Pancreas (tissue), 10 donors: ENCODE results near the gene CCNI2. TPM values are rescaled to one million over a fixed set of nuclear protein-coding genes. Genes with fewer than 3 reads are reported as not detected.

ENCODE experiments used
- ATAC-seq, 4 donors: fragments of 200-7000 bp; cut with Tn5 transposase; one replicate each; pipeline versions ENCODE4 v1.8.0 to v1.9.1; 2020; ENCODE audit warnings: mild to moderate bottlenecking in 4 of 4, moderate library complexity in 4 of 4
- DNase-seq, 6 donors: peaks; one replicate each; pipeline ENCODE4 v3.0.0-alpha.2; 2020
- FAIRE-seq: peaks from 2 replicates; lab custom pipeline; 2012; peaks lifted over from hg19 to GRCh38; lab: Jason Lieb, UNC
- H3K27ac ChIP-seq, 4 donors: fragments of 200-600 bp; sonication (generic); 1 replicate in 3 of 4; 2 replicates in 1 of 4; pipeline versions ENCODE4 v1.5.0 to v1.8.0; 2020
- H3K27me3 ChIP-seq, 4 donors: fragments of 200-600 bp; one replicate each; pipeline ENCODE4 v1.8.0; 2021
- H3K36me3 ChIP-seq, 3 donors: fragments of 200-600 bp; sonication (generic) in 1 of 3; one replicate each; pipeline versions ENCODE4 v1.5.0 to v1.8.0; 2020 to 2021
- H3K4me1 ChIP-seq, 3 donors: fragments of 200-600 bp; one replicate each; pipeline ENCODE4 v1.8.0; 2021
- H3K4me3 ChIP-seq, 4 donors: fragments of 200-600 bp; sonication (generic) in 2 of 4; one replicate each; pipeline versions ENCODE4 v1.5.0 to v1.8.0; 2020 to 2021
- H3K9me3 ChIP-seq, 4 donors: fragments of 200-600 bp; one replicate each; pipeline ENCODE4 v1.8.0; 2021
- CTCF ChIP-seq, 4 donors: fragments of 200-600 bp; sonication (generic) in 3 of 4; IDR thresholded peaks; one replicate each; pipeline versions ENCODE4 v1.5.0 to v1.8.0; 2021; ENCODE audit warnings: antibody characterized with exemption in 4 of 4
- WGBS, 2 donors: extraction: QIAGEN DNeasy Blood & Tissue Kit; methylation state at CpG; one replicate each; pipeline ENCODE4 v1.1.7; 2013; 5-methylcytosine and 5-hydroxymethylcytosine counted together
- intact Hi-C, 3 donors: fragments of 100-400 bp; cut with DNase I; formaldehyde crosslinking; loops; one replicate each; pipeline versions ENCODE4 v1.11.1 to v1.14.2; 2022
- polyA plus RNA-seq, 2 donors: library from polyadenylated mRNA; stranded (reverse); fragments of 200-250 nt; gene quantifications; one replicate each; pipeline ENCODE4 v1.2.3, GENCODE V29; 2013
- total RNA-seq, 6 donors: library from RNA; stranded (reverse); fragmentation: NEBNext Ultra II Directional in 4 of 6; extraction: Animal tissue kit (Norgen Biotek cat#: 25700) in 4 of 6; gene quantifications; one replicate each; pipeline versions ENCODE4 v1.2.1 to v1.2.4, GENCODE V29; 2021 to 2023
- donor health status: healthy with polysubstance abuse.
- donor health status: DM: no; HTN: no; CAD: no; lungs with moderate emphysema.
- donor health status: DM: no; HTN: no; CAD: no.
- donor health status: control.
- donor health status: control.
- donor health status: Bipolar disorder and iron deficiency.
- donor health status: DM: yes; HTN: yes; CAD: no.
- donor health status: DM: no; HTN: no; CAD: no.
- donor health status: DM: no; HTN: no; CAD: no.
- donor health status: DM: yes; HTN: yes; CAD: no.

CCNI2 gene
- total and polyA plus RNA-seq, 8 donors = 0.69 to 4.4 (median 1.3) TPM

GRCh38 chr5:132736853-132737833 lies 10.1 kb upstream of the CCNI2 start, which contains the start of gene KIF3A:
Gene KIF3A, minus strand, starts transcription at chr5:132737546. Its CDS starts 127 bp downstream, at chr5:132737419.
- peaks cover 0 to 8% (median 0%) of the 10 kb centered on the region in 3 donors for H3K4me1 ChIP-seq
- 1% methylated on average over 77 to 81 of the region's 81 CpGs for WGBS, 2 donors
- DNase-seq (peak; percentile 97 to 100 (median 98)), ATAC-seq (peak; percentile 98 to 100 (median 99)), FAIRE-seq (no peak)
- no peaks in the 10 kb centered on the region for H3K9me3 ChIP-seq
- intact Hi-C loops = no loop called here
- H3K36me3 ChIP-seq = no peaks in the 10 kb centered on the region
- no peaks in the 10 kb centered on the region for H3K27me3 ChIP-seq
- peak within 1 kb of the TSS; percentile 55 to 95 (median 82) for H3K4me3 ChIP-seq
- no peak for TF ChIP-seq CTCF (IDR thresholded peaks at IDR 0.05)
- peak within 1 kb of the TSS in 3 of 4 donors; percentile 29 to 66 (median 48) for H3K27ac ChIP-seq

- Histone ChIP-seq H3K27ac (peak overlapping the region in 1 of 4 donors; percentile 66), H3K4me1 (peaks cover 0 to 8% (median 0%) of the 10 kb centered on the region in 3 donors), H3K27me3 (no peaks in the 10 kb centered on the region), H3K36me3 (no peaks in the 10 kb centered on the region), H3K4me3 (peak overlapping the region in 3 of 4 donors; percentile 55 to 95 (median 87)), H3K9me3 (no peaks in the 10 kb centered on the region)
- ATAC-seq (no peak), DNase-seq (no peak), FAIRE-seq (no peak)
- 49 to 52% methylated on average over 9 of the region's 9 CpGs for WGBS, 2 donors
- intact Hi-C loops = no loop called here
- TF ChIP-seq CTCF (IDR thresholded peaks at IDR 0.05) = no peak
Observed at GRCh38 chr5:132737982-132738681, 9.1 kb upstream of the CCNI2 start.

GRCh38 chr5:132739232-132739631 lies 8.0 kb upstream of the CCNI2 start:
- intact Hi-C loops = no loop called here
- FAIRE-seq (no peak), DNase-seq (no peak), ATAC-seq (no peak)
- H3K4me1 ChIP-seq = peaks cover 0 to 8% (median 0%) of the 10 kb centered on the region in 3 donors
- H3K4me3 ChIP-seq = no peak overlapping the region
- H3K27ac ChIP-seq = no peak overlapping the region
- no peaks in the 10 kb centered on the region for H3K36me3 ChIP-seq
- 67 to 78% methylated on average over 1 of the region's 1 CpG for WGBS, 2 donors
- no peaks in the 10 kb centered on the region for H3K9me3 ChIP-seq
- no peak for TF ChIP-seq CTCF (IDR thresholded peaks at IDR 0.05)
- no peaks in the 10 kb centered on the region for H3K27me3 ChIP-seq

- DNase-seq = no peak
- H3K27ac ChIP-seq = no peak overlapping the region
- no peaks in the 10 kb centered on the region for H3K9me3 ChIP-seq
- H3K4me3 ChIP-seq = no peak overlapping the region
- H3K36me3 ChIP-seq = no peaks in the 10 kb centered on the region
- no peak for TF ChIP-seq CTCF (IDR thresholded peaks at IDR 0.05)
- no peaks in the 10 kb centered on the region for H3K27me3 ChIP-seq
- no peak for FAIRE-seq
- peaks cover 0 to 4% (median 0%) of the 10 kb centered on the region in 3 donors for H3K4me1 ChIP-seq
- no peak for ATAC-seq
- WGBS, 2 donors = 89 to 92% methylated on average over 2 of the region's 2 CpGs
- intact Hi-C loops = no loop called here
Observed at GRCh38 chr5:132742158-132742557, 5.1 kb upstream of the CCNI2 start.
